ENCODE measurements around the gene METTL15. TPM values are rescaled to one million over a fixed set of nuclear protein-coding genes. Genes with fewer than 3 reads are reported as not detected.

The METTL15 gene
- total and polyA plus RNA-seq, 2 of the 8 experiments (the other 6 are each of a cell fraction or from before 2014, with no cell fraction given) = 5.4 to 10.5 TPM

DNA sequence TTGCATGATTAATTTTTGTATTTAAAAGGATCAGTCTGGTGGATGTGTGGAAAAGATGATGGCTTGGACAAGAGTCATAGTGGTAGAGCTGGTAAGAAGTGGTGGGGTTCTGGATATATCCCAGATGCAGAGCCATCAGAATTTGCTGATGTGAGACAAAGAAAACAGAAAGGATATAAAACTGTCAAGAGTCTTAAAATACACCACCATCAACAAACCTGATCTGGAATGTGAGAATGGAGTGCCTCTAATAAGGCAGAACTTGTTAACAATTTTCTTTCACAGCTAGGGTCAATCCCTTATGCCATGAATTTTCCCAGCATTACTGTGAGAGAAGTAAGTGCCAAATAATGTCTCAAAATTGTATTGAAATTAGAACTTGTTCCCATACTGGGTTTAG is 215.4 kb downstream of the METTL15 start:
- no peak overlapping the region for H2BK20ac ChIP-seq (ENCODE audit: low read length)
- no peak overlapping the region for H3K9ac ChIP-seq (replicated peaks in 1 of 4; ENCODE audit: extremely low read depth in 1 of 4, low read depth in 3 of 4, low read length in 3 of 4)
- no peak overlapping the region for H3K4me3 ChIP-seq (ENCODE audit: extremely low read depth in 1 of 4, insufficient read depth in 2 of 4, low read depth in 3 of 4, low read length in 4 of 4)
- no peak overlapping the region for H4K5ac ChIP-seq (ENCODE audit: insufficient read length, low read depth, low read length)
- H2BK12ac ChIP-seq (ENCODE audit: low read depth, low read length) = no peak overlapping the region
- H3K14ac ChIP-seq (ENCODE audit: insufficient read length) = no peak overlapping the region
- no peak overlapping the region for H3K27ac ChIP-seq (ENCODE audit: low read depth, low read length)
- no peaks in the 10 kb centered on the region for H3K9me3 ChIP-seq (ENCODE audit: insufficient read depth in 2 of 2, low read depth in 1 of 2, low read length in 1 of 2)
- no peaks in the 10 kb centered on the region for H3K23me2 ChIP-seq (ENCODE audit: low read depth, low read length)
- no peaks in the 10 kb centered on the region; a peak in 1 of 8 replicates for H3K36me3 ChIP-seq (ENCODE audit: control insufficient read depth in 2 of 4, insufficient read depth in 4 of 4, low read length in 3 of 4)
- H2BK5ac ChIP-seq (ENCODE audit: low read depth, low read length) = no peak overlapping the region
- no peak overlapping the region for H2AFZ ChIP-seq (ENCODE audit: low read length)
- no peak overlapping the region for H3K4me2 ChIP-seq (ENCODE audit: insufficient read depth in 1 of 2, low read depth in 2 of 2, low read length in 2 of 2)
- FAIRE-seq = no peak
- no peak overlapping the region for H2AK5ac ChIP-seq (ENCODE audit: low read depth, low read length)
- H4K20me1 ChIP-seq (replicated peaks in 1 of 2; ENCODE audit: control insufficient read depth in 1 of 2, insufficient read depth in 2 of 2, low read length in 2 of 2) = no peaks in the 10 kb centered on the region
- no peak overlapping the region for H3K23ac ChIP-seq (ENCODE audit: insufficient read length)
- no peak overlapping the region for H4K8ac ChIP-seq (ENCODE audit: extremely low read depth, insufficient read depth, low read length)
- POLR2A ChIA-PET (ENCODE audit: partially characterized antibody) = no interaction called here
- H4K91ac ChIP-seq (replicated peaks; ENCODE audit: insufficient read length, low read length) = no peak overlapping the region
- H2BK15ac ChIP-seq (ENCODE audit: low read length) = no peak overlapping the region
- H3K79me1 ChIP-seq (ENCODE audit: low read depth, low read length) = no peaks in the 10 kb centered on the region
- DNase-seq (ENCODE audit: low read depth in 1 of 2, low spot score in 2 of 2) = no peak
- H3K4ac ChIP-seq (replicated peaks; ENCODE audit: insufficient read length, low read depth, low read length) = no peak overlapping the region
- H3K27me3 ChIP-seq (replicated peaks in 1 of 4; ENCODE audit: control insufficient read depth in 3 of 4, extremely low read depth in 1 of 4, insufficient read depth in 3 of 4, low read length in 3 of 4) = no peaks in the 10 kb centered on the region
- H3K18ac ChIP-seq (ENCODE audit: extremely low read depth, low read length) = no peak overlapping the region
- CTCF ChIA-PET (ENCODE audit: partially characterized antibody) = interaction anchor here (0.6 kb wide), 1 partner anchor 699 kb away, joined by 3 read pairs; no protein-coding TSS in a partner anchor
- no peaks in the 10 kb centered on the region for H3K79me2 ChIP-seq (ENCODE audit: control insufficient read depth in 1 of 2, insufficient read depth in 2 of 2, low read length in 2 of 2)
- no peaks in the 10 kb centered on the region for H3K4me1 ChIP-seq (replicated peaks in 1 of 4; ENCODE audit: control insufficient read depth in 3 of 4, insufficient read depth in 4 of 4, low read length in 3 of 4)
- no peak overlapping the region for H2BK120ac ChIP-seq (replicated peaks; ENCODE audit: low read depth, low read length)
- H3K56ac ChIP-seq (replicated peaks; ENCODE audit: insufficient read length, low read depth, low read length) = no peak overlapping the region
- TF ChIP-seq CHD2 (IDR thresholded peaks at IDR 0.05; ENCODE audit: low read length) (no peak), RXRA (IDR thresholded peaks at IDR 0.05; ENCODE audit: insufficient read depth, low read depth, low read length) (no peak), POLR2A (IDR thresholded peaks at IDR 0.05; ENCODE audit: control extremely low read depth in 1 of 2, low read depth in 2 of 2, low read length in 2 of 2) (no peak), TAF7 (optimal IDR thresholded peaks at IDR 0.05; ENCODE audit: borderline replicate concordance, low read depth, low read length) (no peak), ZNF274 (IDR thresholded peaks at IDR 0.05; ENCODE audit: borderline replicate concordance, extremely low read depth, low read length) (no peak), PHF8 (conservative IDR thresholded peaks at IDR 0.05; ENCODE audit: low read depth, low read length) (no peak), SIN3A (conservative IDR thresholded peaks at IDR 0.05 in 1 of 2, IDR thresholded peaks at IDR 0.05 in 1 of 2; ENCODE audit: low read depth in 1 of 2, low read length in 2 of 2) (no peak), FOSL1 (IDR thresholded peaks at IDR 0.05; ENCODE audit: insufficient read depth, low read depth, low read length) (no peak), RAD21 (IDR thresholded peaks at IDR 0.05 in 1 of 2, conservative IDR thresholded peaks at IDR 0.05 in 1 of 2; ENCODE audit: low read depth in 2 of 2, low read length in 2 of 2) (no peak), KDM4A (IDR thresholded peaks at IDR 0.05; ENCODE audit: low read depth, low read length, severe bottlenecking) (no peak), GTF2F1 (IDR thresholded peaks at IDR 0.05; ENCODE audit: borderline replicate concordance, low read depth, low read length) (no peak), SIRT6 (IDR thresholded peaks at IDR 0.05; ENCODE audit: low read length) (no peak), EP300 (IDR thresholded peaks at IDR 0.05; ENCODE audit: borderline replicate concordance in 1 of 2, low read depth in 2 of 2, low read length in 2 of 2) (no peak)
- TF ChIP-seq, protein P1, sequence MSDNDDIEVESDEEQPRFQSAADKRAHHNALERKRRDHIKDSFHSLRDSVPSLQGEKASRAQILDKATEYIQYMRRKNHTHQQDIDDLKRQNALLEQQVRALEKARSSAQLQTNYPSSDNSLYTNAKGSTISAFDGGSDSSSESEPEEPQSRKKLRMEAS (IDR thresholded peaks at IDR 0.05) = no peak
